Measurements from ENCODE around the gene PRKD3.
"Not testable (repeated sequence)": the region's sequence is repeated elsewhere in the genome, so short reads cannot be mapped to it uniquely, and the experiment has no call there.

Gene PRKD3

DNA sequence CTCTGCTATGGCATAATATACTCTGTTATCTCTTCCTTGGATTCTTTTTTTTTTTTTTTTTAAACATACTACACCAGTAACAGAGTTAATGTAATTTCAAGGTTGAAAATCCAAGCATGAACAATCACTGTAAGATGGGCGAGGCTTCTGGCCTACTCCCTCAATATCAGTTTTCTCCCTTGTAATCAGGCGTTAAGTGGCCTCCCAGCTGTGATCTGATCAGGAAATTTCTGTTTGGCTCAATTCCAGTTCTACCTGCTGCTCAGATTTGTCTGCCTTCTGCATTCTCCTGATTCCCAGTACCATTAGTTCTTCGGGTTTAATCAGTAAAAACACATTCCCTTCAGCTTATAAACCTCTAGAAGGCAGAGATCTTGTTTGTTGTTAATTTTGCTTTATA is 18.6 kb downstream of the PRKD3 start:
- FAIRE-seq: no peak

- FAIRE-seq: no peak
Measured at GRCh38 chr2:37302701-37303252, 21.9 kb downstream of the PRKD3 start.

- no peak for FAIRE-seq
Measured at GRCh38 chr2:37301408-37301807, 23.2 kb downstream of the PRKD3 start.

- no peak for FAIRE-seq
Measured at GRCh38 chr2:37300578-37300977, 24.1 kb downstream of the PRKD3 start.

- no peak for FAIRE-seq
Measured at GRCh38 chr2:37300146-37300545, 24.5 kb downstream of the PRKD3 start.

- no peak for FAIRE-seq
Measured at GRCh38 chr2:37297632-37298031, 27.0 kb downstream of the PRKD3 start.

GRCh38 chr2:37295469-37296073 is 29.1 kb downstream of the PRKD3 start:
- FAIRE-seq: no peak

- FAIRE-seq: not testable (repeated sequence)
Measured at GRCh38 chr2:37294858-37295257, 29.8 kb downstream of the PRKD3 start.

DNA sequence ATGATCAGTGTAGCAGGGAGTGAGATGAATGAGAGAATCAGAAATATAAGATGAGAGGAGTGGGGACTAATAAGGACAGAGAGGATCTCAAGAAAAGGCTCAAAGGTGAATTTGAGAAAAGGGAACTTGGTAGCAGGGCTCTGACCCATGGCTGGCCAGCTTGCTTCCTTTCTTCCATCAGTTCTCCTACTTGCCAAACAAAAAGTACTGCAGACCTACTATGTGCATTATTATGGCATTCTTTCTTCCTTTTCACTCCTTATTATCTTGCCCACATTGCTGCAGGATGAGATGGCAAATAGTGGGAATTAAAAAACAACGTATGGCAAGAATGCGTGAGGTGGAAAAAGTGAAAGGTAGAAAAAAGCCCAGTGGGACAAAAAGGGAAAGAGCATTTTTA is 33.0 kb downstream of the PRKD3 start:
- no peak for FAIRE-seq

- no peak for FAIRE-seq
Measured at GRCh38 chr2:37287966-37288365, 36.7 kb downstream of the PRKD3 start.

DNA sequence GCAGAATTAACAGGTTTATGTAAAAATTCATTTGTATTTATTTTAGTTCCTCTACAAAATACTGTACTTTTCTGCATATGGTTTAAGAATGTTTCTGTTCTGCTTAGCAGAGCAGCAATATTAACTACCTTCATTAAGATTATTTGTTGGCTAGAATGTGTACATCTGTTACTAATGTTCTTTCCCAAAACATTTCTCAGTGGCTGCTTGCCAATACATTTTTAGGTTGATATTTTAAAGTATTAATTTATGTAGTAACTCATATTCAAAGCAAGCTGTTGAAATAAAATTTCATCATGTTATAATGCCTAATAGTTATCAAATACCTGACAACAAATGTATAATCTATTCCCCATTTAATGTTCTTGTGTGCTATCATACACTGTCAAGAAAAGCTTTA is 40.3 kb downstream of the PRKD3 start:
- FAIRE-seq: no peak

DNA sequence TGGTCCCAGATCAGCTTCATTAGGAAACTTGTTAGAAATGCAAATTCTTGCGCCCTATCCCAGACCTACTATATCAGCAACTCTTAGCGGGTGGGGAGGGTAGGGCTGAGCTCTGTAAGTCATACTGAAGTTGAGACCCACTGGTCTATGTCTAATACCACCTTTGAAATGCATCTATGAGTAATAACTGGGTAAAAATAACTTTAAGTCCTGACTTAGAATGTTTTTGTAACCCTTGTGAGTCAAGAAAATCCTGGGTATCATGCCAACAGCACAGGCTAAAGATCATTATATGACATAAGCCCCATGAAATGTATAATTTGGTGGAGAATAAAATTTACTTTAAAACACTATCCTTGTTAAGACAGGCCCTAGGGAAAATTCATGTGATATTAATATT is 41.4 kb downstream of the PRKD3 start:
- no peak for FAIRE-seq

DNA sequence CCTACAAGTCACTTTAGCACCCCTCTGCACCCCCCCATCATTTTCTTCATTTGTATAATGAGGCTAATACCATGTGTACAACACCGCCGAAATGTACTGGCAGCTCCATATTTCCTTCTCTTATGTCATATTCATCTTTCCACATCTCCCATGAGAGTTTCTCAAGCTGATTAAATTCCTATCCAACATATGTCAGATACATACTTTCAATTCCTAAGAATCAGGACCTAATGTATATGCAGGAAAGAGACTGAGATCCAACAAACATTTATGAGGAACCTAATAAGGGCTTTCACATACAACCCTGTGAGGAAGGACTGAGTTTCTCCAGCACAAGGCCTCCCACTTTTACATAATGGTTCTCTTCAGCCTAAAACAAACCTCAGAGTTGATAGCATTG is 41.9 kb downstream of the PRKD3 start:
- no peak for FAIRE-seq

GRCh38 chr2:37281916-37282315 is 42.7 kb downstream of the PRKD3 start:
- FAIRE-seq: no peak

DNA sequence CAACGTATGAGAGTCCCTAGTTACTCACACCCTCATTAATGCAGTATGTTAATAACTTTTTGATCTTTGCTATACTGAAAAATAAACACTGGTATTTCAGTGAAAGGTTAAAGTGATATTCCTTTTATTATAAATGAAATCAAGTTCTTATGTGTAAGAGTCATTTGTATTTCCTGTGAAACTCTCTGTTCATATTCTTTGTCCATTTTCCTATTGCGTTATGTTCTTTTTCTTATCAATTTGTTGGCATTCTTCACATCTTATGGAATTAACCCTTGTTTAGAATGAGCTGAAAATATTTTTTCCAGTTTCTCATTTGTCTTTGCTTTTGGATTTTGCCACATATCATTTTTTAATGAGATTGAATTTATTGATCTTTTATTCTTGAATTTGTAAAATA is 48.3 kb downstream of the PRKD3 start:
- FAIRE-seq: no peak
